G401.6 (cell line): ENCODE measurements around the gene COP1.
"Not testable (repeated sequence)": the region's sequence is repeated elsewhere in the genome, so short reads cannot be mapped to it uniquely, and the experiment has no call there.

Experiments used
- FAIRE-seq: peaks from 2 replicates; lab custom pipeline; 2012; peaks lifted over from hg19 to GRCh38; lab: Jason Lieb, UNC

COP1 gene

DNA sequence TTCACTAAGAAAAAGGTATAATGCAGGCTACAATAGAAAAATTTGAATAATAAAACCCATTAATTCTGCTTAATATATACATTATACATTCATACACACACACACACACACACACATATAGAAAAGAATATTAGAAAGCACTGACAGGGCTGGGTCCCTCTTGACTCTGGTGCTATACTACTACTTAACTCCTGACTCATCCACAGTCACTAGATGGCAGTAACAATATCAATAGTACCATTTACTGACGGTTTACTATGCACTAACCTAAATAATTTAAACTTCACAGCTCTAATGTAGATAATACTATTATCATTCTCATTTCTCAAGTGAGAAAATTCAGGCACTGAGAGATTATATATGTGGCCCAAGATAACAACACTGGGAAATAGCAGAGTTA lies 87.5 kb downstream of the COP1 start:
- FAIRE-seq: peak; percentile 60

DNA sequence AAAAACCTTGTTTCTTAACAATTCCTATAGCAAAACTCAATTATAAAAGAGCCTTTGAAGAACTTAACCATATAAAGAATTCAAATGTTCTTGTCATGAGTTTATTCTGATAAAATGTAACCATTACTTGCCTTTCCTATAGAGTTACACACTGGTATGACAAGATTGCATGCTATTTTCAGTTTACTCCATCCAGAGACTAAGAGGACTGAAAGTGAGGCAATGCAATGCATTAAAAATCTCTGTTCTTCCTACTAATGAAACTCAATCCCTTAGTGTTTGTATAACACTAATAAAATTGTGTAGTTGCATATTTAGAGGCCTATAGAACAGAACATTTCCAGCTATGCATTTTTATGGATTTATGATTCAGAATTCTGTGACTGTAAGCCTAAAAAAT lies 88.1 kb downstream of the COP1 start:
- no peak for FAIRE-seq

DNA sequence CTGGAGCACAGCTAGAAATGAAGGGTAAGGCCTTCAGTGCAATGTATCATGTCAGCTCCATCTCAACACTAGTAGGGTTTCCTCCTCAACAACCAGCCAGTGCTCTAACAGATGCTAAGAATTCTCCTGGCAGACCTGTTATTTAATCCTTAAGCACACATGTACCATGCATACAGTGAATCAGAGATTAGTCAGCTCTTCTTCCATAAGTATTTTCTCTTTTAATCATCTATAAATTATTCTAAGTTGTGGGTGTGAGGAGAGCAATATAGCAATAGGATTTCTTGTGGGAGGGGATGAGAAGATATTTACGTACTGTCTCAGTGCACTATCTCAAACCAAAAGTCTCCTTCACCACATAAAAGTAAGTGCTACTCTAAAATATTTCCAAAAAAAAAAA lies 95.3 kb downstream of the COP1 start:
- no peak for FAIRE-seq

DNA sequence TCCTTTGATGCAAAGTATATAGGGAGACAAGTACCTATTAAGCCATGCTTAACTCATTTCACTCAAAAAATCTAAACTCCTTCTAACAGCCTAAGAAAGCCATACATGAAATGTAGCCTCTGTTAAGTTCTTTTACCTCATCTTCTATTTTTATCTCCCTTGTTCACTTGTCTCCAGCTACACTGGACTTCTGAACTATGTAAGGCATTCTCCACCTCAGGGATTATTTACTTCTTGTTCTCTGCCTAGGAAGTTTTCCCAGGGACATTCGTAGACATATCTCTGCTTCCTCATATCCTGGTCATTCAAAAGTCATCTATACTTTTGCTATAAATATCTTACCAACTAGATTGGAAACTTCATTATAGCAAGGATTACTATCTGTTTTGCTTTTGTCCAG lies 96.9 kb downstream of the COP1 start:
- FAIRE-seq: no peak

DNA sequence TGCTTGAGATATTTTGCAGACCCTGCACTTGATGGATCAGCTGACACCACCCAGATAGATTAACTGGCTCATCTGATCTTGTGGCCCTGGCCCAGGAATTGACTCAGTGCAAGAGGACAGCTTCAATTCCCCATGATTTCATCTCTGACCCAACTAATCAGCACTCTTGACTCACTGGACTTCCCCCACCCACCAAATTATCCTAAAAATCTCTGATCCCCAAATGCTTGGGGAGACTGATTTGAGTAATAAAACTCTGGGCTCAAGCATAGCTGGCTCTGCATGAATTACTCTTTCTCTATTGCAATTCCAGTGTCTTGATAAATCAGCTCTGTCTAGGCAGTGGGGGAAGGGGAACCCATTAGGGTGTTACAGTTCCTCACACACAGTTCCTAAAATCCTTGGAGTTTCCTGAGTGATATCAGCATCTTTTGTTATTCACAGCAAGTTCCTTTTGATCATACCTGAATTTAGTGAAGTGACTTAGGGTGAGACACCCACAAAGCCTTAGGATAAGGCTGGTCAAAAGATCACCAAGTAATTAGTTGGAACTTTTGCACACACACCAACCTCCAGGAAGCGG lies 104.2 kb downstream of the COP1 start:
- no peak for FAIRE-seq

DNA sequence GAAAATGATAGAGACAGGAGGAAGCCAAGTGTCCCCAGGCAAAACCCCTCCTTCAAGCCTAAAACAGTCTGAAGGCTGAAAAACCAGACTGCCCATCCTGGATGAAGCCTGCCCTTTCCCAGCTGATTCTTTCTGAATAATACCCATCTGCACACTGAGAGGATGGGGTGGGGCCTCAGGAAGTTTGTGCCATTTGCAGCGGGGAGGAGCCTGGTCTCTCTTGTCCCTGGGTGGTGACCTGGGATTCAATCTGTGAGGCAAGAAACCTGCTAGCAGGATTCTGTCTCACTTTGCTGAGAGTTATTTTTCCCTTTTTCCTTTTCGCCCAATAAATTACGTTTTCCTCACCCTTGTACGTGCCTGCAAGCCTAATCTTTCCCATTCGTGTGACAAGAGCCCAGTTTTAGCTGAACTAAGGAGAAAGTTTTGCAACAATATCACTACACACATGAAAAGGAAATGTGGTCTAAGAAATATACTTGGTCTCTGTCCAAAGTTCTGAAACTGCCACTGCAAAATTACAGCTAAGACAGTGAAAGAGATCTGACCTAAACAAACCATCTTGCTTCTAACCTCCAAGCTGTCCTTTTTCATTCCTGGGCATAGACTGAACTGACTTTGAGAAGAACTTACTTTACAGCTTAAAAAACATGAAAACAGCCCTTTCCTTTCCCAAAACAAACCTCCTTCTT lies 105.0 kb downstream of the COP1 start:
- FAIRE-seq: no peak

DNA sequence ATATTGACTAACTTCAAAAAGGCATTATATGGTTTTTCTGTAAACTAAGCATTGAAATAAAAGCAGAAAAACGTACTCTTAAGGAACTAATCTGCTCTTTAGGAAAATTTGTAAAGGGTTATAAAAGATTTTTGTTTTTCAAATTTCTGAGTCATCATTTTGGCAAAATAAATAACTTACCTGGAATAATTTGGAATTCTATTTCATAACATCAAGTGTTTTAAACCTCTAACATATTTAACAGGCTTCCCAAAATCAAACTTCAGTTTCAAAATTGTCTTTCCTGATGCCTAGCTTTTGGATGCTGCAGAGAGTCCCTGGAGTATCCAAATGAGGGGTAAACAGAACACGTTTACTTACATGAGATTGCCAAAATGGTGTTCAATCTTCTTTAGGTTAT lies 108.5 kb downstream of the COP1 start:
- peak; percentile 30 for FAIRE-seq

DNA sequence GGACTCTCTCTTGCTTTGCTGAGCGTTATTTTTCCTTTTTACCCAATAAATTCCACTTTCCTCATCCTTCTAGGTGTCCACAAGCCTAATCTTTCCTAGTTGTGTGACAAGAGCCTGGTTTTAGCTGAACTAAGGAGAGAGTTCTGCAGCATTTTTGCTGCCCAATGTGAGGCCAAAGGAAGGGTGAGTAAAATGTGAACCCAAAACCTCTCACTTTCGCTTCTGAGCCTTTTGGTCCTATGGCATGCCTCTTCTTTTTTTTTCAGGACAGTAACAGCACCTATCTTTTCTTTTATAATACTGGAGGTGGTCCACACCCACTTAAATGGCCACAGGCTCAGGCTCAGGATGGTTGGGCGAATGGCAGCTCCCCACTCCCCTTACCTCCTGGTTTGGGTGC lies 111.1 kb downstream of the COP1 start:
- no peak for FAIRE-seq

DNA sequence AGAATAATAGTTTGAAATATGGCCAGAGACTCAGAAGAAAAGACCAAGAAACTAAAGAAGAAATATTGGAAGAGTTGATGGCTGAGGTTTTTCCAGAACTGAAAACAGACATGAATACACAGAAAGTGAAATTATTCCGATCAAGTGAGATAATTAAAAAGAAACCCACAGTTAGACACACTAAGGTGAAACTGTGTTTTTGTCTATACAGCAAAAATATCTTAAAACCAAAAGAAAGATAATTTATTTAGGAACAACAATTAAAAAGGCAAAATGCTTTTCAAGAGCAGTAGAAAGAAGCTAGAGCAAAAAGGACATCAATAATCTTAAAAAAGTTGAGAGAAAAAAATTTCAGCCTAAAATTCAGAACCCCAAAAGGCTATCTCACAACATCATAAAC lies 116.3 kb downstream of the COP1 start:
- FAIRE-seq: no peak

DNA sequence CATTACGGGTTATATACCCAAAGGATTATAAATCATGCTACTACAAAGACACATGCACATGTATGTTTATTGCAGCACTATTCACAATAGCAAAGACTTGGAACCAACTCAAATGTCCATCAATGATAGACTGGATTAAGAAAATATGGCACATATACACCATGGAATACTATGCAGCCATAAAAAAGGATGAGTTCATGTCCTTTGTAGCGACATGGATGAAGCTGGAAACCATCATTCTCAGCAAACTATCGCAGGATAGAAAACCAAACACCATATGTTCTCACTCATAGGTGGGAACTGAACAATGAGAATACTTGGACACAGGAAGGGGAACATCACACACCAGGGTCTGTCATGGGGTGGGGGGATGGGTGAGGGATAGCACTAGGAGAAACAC lies 119.3 kb downstream of the COP1 start:
- FAIRE-seq: not testable (repeated sequence)

DNA sequence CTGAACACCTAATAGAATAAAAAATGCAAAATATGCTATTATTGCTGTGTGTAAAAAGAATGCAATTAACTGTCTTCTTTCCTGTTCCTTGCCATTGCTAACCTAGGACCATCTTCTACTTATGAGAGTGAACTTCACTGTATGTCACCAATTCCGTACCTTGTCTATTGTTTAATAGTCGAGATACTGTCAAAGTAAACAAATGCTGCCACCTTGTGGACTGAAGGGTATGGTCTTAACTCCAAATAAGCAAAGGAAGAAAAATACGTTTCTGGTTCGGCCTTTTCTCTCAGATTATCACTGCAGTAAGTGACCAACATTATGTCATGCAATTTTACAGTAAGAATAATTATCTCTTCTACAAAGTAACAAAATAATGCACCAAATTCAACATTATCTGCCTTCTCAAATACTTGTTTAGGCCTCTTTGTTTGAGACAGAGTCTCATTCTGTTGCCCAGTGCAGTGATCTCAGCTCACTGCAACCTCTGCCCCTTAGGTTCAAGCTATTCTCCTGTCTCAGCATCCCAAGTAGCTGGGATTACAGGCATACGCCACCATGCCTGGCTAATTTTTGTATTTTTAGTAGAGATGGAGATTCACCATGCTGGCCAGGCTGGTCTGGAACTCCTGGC lies 133.4 kb downstream of the COP1 start:
- FAIRE-seq: peak; percentile 96

DNA sequence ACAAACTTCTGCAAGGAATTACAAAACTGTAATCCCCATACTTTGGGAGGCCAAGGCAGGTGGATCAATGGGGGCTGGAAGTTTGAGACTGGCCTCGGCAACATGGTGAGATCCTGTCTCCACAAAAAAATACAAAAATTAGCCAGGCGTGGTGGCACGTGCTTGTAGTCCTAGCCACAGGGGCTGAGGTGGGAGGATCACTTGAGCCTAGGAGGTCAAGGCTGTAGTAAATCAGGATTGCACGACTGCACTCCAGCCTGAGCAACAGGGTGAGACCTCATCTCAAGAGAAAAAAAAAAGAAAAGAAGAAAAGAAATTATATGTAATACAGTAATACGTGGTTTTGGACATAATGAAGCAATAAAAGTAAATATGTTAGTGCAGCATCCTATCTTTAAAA lies 138.2 kb downstream of the COP1 start:
- FAIRE-seq: no peak

DNA sequence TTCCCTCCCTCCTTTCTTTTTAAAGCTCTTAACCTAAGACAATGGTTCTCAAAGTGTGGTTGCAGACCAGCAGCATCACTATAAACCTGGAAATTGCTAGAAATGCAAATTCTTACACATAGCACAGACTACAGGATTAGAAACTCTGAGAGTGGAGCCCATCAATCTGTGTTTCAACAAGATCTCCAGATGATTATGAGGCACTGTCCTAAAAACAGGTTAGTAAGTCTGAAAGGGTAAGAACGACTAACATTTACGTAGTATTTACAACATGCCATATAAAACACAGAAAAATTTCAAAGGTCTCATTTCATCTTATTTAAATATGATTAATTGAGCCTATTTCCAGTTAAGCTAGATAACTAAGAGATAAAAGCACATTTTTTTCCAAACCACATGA lies 138.8 kb downstream of the COP1 start:
- FAIRE-seq: no peak

DNA sequence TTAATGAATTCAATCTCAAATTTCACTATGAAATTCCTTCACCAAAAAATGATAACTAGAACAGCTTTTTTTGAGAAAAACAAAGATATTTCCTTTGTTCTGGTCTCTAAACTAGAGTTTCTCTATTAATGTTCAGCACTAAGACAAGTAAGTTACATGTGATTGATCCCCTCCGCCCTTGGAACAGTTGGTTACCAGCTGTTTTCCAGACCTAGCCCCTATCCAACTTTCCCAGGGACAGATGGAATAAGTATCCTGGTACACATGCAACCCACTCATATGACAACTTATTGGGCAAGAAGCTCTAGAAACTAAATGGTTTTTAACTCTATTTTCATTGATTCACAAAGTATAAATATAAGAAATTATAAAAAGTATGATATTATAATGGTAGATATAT lies 140.4 kb downstream of the COP1 start:
- no peak for FAIRE-seq

DNA sequence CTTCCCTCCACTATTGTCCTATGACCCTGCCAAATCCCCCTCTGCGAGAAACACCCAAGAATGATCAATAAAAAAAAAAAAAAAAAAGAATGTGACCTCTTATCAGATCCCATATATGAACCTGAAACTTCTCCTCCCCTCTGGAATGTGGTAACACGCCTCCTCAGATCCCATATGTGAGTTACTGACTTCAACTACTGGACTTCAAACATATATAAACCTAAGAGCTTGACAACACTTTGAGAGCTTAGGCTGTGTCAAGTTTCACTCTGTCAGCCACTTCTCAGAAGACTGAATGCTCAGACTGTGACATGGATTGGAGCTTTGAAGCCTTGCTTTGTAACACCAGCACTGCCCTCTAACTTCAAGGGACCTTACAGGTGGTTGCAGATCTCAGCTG lies 148.4 kb downstream of the COP1 start:
- no peak for FAIRE-seq

DNA sequence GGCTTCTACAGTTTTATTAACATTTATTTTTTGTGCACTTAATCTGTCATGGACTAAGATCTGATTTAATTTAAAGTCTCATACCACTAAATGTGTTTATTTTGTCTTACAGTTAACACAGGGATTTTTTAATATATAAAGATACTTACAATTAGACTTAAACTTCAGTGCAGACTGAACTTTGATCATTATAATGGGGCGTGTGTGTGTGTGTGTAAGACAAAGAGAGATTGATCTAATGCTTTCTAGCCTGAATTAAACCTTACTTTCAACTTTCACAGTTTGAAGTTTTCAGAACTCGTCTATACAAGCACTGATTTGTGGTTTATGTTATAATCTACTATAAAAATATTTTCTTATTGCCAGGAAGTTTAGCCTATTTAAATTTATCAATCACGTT lies 150.8 kb downstream of the COP1 start:
- FAIRE-seq: no peak

DNA sequence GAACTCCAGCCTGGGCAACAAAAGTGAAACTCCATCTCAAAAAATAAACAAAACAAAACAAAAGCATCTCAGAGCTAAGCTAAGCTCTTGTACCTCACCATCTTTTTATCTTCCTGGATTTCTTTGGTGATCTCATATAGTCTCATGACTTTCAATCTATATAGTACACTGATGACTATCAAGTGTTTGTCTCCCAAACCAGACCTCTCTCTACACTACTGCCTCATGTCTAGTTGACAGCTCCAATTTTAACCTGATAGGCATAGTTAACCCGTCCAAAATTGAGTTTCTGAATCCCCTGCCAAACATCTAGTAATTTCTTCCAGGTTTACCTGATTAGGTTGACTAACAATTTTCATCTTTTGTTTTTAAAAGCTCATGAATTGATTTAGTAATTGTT lies 151.7 kb downstream of the COP1 start:
- FAIRE-seq: no peak

DNA sequence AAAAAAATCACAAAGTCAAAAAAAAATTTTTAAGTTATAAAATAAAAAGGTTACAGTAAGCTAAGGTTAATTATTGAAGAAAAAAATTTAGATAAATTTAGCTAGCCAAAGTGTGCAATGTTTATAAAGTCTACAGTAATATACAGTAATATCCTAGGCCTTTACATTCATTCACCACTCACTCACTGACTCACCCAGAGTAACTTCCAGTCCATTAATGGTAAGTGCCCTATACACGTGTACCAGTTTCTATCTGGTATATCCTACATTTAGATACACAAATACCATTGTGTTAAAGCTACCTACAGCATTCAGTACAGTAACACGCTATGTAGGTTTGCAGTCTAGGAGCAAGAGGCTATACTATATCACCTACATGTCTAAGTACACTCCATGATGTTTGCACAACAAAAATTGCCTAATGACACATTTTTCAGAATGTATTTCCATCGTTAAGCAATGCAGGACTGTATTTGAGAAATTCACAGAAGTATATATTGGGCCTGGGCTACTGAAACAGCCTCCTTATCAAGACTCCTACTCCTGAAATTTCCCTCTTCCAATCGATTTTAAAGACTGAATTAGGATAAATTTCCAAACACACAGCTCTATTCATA lies 155.1 kb downstream of the COP1 start:
- no peak for FAIRE-seq

DNA sequence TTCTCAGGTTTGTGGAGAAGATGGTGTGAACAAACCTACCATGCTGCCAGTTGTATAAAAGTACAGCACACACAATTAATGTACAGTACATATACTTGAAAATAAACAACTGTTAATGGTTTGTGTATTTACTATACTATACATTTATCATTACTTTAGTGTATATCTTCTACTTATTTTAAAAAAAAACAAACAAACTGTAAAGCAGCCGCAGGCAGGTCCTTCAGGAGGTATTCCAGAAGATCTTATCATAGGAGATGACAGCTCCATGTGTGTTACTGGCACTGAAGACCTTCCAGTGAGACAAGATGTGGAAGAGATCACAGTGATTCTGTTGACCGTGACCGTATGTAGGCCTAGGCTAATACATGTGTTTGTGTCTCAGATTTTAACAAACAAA lies 155.7 kb downstream of the COP1 start:
- no peak for FAIRE-seq

DNA sequence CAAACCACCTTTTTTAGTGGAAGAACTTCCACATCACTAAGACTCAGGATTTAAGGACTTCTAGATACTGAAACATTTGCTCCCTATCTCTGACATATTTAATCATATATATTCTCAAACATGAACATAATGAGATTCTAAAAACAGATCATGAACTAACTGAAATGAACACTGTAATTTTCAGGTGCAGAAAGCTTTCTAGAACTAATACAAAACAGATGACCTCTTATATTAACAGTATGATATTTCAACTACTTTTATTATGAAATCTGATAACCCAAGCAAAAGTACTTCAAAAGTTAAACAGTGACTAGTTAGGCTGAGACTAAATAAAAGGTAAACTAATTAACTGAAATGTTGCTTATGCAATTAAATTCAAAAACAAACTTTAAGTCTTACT lies 157.5 kb downstream of the COP1 start:
- no peak for FAIRE-seq

DNA sequence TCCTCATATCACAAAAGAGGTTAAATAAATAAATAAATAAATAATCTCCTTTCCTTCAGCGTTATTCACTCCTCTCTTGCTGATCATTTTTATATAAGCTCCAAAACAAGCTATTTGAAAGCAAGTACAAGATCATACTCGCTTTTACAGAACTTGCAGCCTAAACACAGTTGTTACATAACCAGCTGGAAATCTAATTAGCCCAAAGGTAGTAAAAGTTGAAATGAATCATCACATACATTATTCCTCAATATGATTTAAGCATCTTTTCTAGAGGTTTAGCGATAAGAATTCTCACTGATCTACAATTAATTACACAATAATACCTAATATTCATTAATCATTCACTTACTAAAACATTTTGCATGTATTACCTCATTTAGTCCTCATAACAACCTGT lies 160.2 kb downstream of the COP1 start:
- peak; percentile 3 for FAIRE-seq

DNA sequence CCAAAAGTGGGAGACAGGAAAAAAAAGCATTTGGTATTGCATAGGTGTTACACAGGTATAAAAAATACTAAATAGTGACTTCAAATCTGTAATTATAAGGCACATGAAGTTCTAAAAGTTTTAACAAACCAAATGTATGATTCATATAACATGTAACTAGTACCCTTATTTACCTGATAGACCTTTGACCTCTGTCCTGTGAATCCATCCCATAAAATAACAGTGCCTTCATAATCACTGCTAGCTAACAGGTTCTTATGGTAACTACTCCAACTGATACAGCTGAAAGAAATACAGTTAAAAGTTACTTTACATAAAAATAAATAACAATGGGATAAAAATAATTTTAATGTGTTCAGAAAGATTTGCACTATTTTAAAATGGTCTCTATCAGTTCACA lies 163.5 kb downstream of the COP1 start:
- no peak for FAIRE-seq

DNA sequence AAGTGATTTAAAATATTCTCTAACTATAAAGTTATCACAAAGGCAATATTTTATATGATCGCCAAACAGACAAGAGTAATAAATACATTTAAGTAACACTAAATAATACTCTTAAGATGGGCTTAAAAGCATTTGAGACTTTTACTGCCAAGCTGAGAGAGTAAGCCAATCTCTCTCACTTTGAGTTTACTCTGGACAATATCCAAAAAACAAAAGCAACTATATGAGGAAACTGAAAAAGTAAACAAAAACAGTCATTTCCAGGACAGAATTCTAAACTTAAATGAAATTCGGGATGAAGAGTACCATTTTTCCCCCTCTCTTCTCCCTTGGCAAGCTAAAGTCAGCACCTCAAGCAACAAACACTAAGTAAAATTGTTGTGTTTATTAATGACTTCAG lies 173.2 kb downstream of the COP1 start:
- FAIRE-seq: no peak

DNA sequence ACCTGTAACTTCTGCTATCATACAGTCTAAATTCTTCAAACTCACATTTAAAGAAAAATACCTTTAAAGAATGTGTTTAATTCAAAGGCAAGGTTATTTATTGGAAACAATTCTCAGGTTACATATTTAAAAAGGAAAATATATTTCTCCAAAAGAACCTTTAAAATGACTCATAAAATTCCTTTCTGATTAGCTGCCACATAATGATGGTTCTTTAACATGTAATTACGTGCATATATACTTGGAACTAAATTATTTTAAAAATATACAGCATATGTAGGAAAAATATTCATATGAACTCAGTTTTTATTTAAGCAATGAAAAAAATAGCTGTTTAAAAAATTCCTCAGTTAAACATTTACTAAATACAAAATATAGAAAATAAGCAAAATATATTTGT lies 173.6 kb downstream of the COP1 start:
- peak; percentile 80 for FAIRE-seq
